ENCODE data around the gene DNMT3A. TPM values are rescaled to one million over a fixed set of nuclear protein-coding genes. Genes with fewer than 3 reads are reported as not detected.
A peak's percentile ranks its signal among the peaks of the same experiment; 100 is the strongest.

The DNMT3A gene
- total and polyA plus RNA-seq, 2 donors (not counting 3 experiments of a cell fraction or from before 2014, with no cell fraction given), result 23.3 to 71.7 TPM

DNA sequence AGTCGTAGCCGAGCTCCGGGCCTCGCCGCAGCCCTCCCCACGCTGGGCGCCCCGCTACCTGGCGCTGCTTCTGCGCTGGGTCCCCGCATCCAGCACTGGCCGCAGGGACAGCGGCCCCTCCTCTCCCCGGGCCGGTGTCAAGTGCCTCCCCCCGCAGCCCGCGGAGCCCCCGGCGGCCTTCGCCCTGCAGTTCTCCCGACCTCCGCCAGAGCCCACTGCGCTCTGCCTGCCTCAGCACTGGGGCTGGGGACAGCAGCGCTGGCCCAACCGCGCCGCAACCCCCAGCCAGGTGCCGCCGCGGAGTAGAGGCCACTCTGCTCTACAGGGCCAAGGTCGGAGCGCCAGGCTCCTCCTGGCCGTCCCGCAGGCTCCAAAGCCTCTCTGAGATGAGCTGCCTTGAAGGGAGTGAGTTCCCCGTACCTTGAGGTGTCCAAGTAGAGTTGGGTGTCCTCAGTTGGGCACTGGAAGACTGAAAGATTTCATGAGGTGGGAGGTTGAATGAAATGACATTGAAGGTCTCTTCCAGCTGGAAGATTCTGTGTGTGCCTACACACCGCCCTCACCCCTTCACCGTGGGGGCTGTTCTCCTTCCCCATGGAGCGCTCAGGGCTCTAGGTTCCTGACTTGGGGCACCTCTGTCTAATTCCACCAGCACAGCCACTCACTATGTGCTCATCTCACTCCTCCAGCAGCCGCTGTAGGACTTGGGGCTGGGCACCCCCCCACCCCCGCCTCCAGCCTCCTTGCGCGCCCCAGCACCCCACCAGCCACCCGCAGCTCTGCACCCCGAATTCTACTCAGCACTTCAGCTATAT, 854 bp upstream of the DNMT3A start:
- Histone ChIP-seq H3K27ac (ENCODE audit: insufficient read depth, low read depth, low read length) (no peak overlapping the region), H3K27me3 (ENCODE audit: control insufficient read depth in 2 of 2, insufficient read depth in 2 of 2, low read length in 2 of 2) (peaks cover 0 to 5% of the 10 kb centered on the region in 2 experiments), H3K36me3 (ENCODE audit: control insufficient read depth in 2 of 2, extremely low read depth in 1 of 2, insufficient read depth in 2 of 2, low read length in 2 of 2) (no peaks in the 10 kb centered on the region), H3K4me1 (ENCODE audit: control insufficient read depth, extremely low read depth, insufficient read depth, low read length) (no peaks in the 10 kb centered on the region), H3K4me2 (ENCODE audit: insufficient read depth, low read length) (peak overlapping the region; percentile 27), H3K9me3 (replicated peaks; ENCODE audit: control insufficient read depth, insufficient read depth, low read length) (no peaks in the 10 kb centered on the region), H2AFZ (ENCODE audit: low read depth, low read length) (peak overlapping the region; percentile 43), H3K79me2 (ENCODE audit: control insufficient read depth, insufficient read depth, low read length) (no peaks in the 10 kb centered on the region), H3K4me3 (replicated peaks in 1 of 3; ENCODE audit: insufficient read depth in 1 of 3, low read depth in 1 of 3, low read length in 3 of 3) (peak overlapping the region in 2 of 3 experiments; percentile 29 to 58), H3K9ac (replicated peaks; ENCODE audit: extremely low read depth, insufficient read depth, low read length) (no peak overlapping the region), H3K9me1 (replicated peaks; ENCODE audit: control insufficient read depth, extremely low read depth, insufficient read depth, low read length) (no peaks in the 10 kb centered on the region), H4K20me1 (replicated peaks; ENCODE audit: control insufficient read depth, extremely low read depth, insufficient read depth, low read length) (no peaks in the 10 kb centered on the region)
- dilution Hi-C loops (cut with MboI; ENCODE audit: extremely low pct_ligation_motif_present, low sequenced_read_pairs) (no loop called here), intact Hi-C loops (cut with micrococcal nuclease) (loop anchor here (1.0 to 5.0 kb wide), 6 partner anchors 34 to 224 kb away; no protein-coding TSS in a partner anchor)
- FAIRE-seq (peak; percentile 83), DNase-seq (ENCODE audit: low read depth, low spot score) (peak; percentile 88)
- TF ChIP-seq, protein P1, sequence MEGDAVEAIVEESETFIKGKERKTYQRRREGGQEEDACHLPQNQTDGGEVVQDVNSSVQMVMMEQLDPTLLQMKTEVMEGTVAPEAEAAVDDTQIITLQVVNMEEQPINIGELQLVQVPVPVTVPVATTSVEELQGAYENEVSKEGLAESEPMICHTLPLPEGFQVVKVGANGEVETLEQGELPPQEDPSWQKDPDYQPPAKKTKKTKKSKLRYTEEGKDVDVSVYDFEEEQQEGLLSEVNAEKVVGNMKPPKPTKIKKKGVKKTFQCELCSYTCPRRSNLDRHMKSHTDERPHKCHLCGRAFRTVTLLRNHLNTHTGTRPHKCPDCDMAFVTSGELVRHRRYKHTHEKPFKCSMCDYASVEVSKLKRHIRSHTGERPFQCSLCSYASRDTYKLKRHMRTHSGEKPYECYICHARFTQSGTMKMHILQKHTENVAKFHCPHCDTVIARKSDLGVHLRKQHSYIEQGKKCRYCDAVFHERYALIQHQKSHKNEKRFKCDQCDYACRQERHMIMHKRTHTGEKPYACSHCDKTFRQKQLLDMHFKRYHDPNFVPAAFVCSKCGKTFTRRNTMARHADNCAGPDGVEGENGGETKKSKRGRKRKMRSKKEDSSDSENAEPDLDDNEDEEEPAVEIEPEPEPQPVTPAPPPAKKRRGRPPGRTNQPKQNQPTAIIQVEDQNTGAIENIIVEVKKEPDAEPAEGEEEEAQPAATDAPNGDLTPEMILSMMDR (IDR thresholded peaks at IDR 0.05; ENCODE audit: extremely low read depth in 1 of 2, insufficient read depth in 1 of 2, low read depth in 1 of 2, low read length in 2 of 2), result peak; percentile 93 to 95
- TF ChIP-seq POLR2A (IDR thresholded peaks at IDR 0.05; ENCODE audit: low read depth, low read length) (no peak), JUN (IDR thresholded peaks at IDR 0.05; ENCODE audit: borderline replicate concordance, insufficient read depth, insufficient read length, low read depth) (no peak), POLR2AphosphoS5 (IDR thresholded peaks at IDR 0.05; ENCODE audit: insufficient read depth, low read depth, low read length) (peak; percentile 58)
- BruUV-seq (replicated peaks), result no TSS peak
- POLR2A ChIA-PET, result no interaction called here
- CTCF ChIA-PET, result interaction anchor here (0.7 to 1.4 kb wide), 6 partner anchors 19 to 322 kb away, joined by 3 to 5 read pairs (median 3); no protein-coding TSS in a partner anchor
